GM18861 (cell line): Measurements from ENCODE around the gene EPS8.
"Not testable (repeated sequence)": the region's sequence is repeated elsewhere in the genome, so short reads cannot be mapped to it uniquely, and the experiment has no call there.

Experiments used
- ATAC-seq: cut with Tn5 transposase; IDR thresholded peaks from one replicate; pipeline ENCODE4 v1.9.1; 2021; ENCODE audit not compliant: unreplicated experiment

Gene EPS8

DNA sequence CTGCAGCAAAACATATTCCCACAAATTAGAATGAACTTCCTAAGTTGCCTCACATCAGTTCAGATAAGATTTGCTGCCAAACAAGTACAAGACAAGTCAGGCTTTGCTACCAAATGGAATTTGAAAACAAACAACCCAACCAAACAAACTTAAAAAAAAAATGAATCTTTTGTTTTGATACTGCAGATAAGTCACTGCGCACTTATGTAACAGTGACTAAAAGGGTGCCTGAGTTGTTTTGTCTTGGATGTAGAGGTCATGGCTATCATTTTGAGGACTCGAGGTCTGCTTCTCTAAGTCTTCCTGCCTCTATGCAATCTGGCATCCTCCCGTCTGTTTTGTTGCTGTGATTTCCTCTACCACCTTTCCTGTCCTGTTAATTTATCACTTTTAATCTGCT lies 11.1 kb upstream of the EPS8 start:
- no peak for ATAC-seq

DNA sequence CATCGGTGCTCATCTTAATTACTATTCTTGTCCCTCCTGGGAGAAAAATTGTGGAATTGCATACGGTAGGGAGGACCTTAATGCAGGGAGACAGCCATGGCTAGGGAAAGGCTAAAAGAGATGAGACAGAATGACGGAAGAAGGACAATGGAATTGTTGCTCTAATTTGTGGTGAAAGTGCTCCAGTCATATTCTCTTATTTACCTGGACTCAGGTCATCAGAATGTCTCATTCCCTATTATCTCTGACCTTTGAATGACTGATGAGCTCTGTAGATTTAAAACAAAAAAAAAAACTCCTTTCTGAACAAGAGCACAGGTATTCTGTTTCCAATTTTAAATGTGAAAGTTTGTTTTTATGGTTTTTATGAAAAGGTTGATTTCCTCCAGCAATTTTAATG lies 8.6 kb upstream of the EPS8 start:
- ATAC-seq, result no peak

DNA sequence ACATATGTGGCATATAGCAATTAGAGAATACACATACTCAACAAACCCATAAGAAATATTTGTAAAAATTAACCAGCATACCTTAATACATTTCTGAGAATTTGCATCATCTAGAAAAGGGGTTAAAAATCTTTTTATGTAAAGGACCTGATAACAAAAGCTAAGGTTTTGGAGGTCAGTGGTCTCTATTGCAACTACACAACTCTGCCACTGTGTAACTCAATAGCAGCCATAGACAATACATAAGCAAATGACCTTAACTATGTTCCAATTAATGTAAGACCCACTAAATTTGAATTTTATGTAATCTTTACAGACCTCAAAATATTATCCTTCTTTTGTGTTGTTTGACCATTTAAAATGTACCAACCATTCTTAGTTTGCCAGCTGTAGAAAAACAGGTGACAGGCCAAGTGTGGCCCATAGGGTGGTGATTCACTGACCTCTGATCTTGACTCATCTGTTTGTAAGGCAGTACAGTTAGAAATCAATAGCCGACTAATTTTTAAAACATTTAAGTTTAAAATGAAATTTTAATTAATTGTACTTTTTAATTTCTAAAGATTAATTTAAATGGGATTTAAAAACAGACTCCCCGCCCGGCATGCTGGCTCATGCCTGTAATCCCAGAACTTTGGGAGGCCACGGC lies 7.4 kb upstream of the EPS8 start:
- no peak for ATAC-seq

DNA sequence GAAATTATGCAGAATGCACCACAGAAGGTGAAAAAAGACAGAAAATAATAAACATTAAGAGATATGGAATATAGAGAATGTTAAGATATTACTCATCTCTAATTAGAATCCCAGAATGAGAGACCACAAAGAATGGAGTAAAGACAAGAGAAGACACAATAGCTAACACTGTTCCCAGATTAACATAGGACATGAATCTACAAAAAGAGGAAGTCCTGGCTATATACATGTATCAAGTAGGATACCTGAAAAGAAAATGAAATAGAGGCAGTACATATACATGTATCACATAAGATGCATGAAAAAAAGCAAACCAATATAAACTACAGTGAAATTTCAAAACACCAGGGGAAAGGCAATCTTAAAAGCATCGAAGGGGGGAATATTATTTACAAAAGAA lies 5.6 kb upstream of the EPS8 start:
- no peak for ATAC-seq

DNA sequence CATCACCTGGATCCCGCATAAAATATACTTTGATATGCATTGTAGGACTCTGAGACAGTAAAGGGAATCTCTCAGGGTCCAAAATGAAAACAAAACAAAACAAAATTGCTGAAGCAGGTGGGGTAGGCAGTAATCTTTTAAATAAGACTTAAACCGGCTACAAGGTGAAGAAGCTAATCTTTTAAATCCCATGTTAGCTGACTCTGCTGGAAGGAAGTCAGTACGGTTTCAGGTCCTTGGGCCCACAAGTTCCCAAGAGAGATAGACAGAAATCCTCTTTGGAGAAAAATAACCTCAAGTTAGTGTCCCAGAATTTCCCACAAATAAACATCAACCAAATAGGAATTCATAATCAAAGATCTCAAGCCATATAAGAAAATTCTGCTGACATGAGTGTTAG lies 5.0 kb upstream of the EPS8 start:
- no peak for ATAC-seq

DNA sequence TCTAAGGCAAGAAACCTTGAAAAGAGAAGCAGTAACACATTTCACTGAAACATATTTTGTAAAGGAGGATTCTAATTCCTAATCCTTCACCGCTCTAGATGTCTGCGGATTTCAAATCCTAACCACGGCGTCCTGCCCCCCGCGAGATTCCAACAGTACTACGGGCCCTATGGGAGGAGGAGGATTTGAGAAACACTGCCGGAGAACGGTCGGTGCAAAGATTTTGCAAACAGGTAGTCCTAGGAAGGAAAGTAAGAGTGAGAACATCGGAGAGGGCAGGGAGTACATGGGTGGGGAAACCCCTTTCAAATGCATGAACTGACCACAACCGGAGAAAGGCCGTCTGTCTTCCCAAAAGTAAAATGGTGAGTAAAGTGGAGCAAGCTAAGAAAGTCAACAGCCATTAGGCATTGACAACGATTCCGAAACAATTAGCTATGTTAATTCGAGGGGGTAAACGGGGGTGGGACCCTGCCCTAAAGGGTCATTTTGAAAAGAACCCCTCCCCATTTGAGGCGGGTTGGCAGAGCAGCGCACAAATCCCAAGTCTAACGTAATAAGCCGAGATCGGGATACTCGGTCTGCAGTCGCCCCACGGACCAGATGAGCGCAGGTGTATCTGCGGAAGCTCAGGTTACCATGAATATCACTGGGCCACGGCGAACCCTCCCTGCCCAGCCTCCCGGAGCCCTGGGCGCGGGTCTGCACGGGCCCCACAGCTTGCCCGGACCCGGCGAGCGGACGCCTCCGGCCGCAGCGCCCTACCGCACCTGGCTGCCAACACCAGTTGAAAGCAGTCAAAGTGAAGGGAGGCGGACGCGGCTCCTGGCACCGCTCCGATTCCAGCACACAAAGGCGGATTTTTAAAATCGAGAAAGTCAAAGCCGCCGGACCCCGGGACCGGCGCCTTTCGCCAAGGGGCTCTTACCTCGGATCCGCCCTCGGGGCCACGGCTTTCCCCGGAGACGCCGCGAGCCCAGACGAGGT lies 662 bp downstream of the EPS8 start:
- ATAC-seq, result peak; percentile 19

DNA sequence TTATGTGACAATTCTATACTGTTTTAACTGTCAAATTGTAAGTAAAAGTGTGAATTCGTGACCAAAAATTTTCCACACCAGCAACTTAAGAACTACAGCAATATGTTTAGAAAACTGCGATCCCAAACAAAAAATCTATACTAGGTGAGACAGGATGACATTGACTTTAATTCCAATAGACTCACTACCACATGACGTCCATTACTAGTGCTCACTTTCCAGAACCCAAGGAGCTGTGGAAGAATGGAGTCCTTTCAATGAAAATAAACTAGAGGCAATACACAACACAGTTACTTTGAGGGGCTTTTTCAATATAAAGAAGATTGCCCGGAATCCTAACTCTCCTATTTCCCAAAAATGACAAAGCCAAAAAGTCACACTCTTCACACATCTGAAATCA lies 1.4 kb downstream of the EPS8 start:
- ATAC-seq, result no peak

DNA sequence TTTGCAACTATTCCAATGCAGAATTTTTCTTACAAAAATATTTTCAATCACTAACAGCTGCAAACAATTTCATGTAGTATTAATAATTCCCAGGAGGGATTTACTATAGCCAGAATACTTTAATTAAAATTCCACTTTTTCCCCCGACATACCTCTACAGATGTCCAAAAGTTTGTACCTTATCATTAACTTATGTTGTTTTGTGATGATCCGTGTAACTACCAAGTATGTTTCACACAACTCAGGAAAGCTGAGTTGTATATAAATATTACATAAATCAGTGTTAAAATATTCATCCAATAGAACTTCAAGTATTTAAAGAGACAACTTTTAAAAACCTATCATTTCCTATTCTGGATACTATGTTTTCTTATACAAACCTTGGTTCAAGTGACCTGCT lies 2.4 kb downstream of the EPS8 start:
- ATAC-seq, result no peak

DNA sequence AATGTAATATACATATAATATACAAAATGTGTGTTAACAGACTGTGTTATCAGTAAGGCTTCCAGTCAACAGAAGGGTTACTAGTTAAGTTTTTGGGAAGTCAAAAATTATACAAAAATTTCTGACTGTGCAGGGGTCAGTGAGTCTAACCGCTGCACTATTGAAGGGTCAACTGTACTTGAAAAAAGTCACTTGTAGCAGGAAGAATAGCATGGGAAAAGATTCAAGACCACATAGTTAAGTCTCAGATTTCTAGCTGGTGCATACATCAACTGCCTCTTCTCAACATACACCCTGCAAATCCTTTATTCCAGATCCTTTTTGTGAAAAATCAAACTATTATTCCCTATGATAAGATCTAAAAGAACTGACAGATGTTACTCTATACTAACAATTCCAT lies 5.9 kb downstream of the EPS8 start:
- ATAC-seq, result no peak

DNA sequence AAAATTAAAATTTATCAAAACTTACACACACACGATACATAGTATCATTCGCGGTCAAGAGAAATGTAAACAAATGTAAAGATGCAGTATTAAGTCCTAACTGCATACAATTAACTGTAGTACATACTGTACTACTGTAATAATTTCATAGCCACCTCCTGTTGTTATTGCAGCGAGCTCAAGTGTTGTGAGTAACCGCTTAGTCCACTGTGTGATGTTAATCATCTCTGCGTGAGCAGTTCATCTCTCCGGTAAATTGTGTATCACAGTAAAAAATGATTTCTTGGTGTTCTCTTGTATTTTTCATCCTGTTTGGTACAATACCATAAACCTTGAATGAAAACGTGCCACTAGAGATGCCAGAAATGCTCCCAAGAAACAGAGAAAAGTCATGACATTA lies 6.5 kb downstream of the EPS8 start:
- no peak for ATAC-seq

DNA sequence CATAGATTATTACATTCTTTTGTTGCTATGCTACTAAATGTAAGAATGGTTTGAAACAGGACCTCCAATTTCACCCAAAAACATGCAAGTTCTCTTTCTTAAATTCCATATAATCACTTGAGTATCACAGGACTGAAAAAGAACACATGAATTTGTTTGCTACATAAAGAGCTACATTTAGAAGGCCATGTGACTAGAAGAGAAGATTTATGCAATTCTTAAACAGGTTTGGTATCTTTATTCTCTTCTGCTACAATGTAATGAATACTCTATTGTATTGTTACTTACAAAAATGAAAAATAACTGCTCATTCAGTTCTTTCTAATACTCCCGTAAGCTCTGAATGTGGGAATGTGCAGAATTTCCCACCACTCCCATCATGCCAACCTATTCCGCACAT lies 9.3 kb downstream of the EPS8 start:
- no peak for ATAC-seq

DNA sequence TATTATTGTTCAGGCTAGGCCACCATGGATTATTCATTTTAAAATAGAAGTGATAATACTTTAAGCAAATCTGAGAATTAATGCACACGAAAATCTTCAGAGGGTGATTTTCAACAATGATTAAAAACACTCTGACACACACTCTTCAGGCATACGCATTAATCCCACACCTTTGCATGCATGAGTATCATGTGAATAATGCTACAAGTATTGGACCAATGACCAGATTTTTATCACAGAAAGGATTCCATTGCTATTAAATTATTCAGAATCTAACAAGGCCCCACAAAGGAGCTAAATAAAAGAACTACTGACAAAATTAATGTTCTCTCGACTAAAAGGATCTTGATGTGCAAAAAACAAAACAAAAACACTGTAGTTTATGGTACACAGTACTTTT lies 11.1 kb downstream of the EPS8 start:
- no peak for ATAC-seq

DNA sequence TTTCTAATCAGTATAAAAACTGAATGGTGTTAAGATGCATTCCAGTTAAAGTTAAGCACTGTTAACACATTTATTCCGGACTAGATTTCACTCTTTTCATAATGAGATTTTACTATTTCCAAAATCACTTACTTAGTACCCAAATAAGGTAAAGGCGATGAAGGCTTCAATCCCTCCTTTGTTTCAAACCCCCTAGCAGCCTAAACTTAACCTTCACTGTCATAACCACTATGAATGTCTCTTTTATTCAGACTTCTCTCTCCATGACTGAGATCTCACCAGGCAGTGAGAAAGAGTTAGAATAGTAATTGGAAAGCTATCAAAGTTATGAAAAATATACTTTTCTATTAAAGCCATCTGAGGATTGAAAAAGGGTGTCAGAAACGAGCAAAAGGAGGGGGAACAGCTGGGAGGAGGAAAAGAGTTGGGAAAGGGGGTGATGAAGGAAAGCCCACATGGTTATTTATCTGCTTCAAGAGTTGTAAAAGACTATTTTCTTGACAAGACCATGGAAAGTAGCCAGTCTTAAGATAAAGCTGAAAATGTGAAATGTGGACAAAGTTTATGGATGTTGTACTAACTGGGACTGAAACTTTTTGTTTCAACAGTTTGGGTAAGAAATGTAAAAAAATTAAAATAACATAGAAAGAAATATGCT lies 11.7 kb downstream of the EPS8 start:
- ATAC-seq, result no peak

DNA sequence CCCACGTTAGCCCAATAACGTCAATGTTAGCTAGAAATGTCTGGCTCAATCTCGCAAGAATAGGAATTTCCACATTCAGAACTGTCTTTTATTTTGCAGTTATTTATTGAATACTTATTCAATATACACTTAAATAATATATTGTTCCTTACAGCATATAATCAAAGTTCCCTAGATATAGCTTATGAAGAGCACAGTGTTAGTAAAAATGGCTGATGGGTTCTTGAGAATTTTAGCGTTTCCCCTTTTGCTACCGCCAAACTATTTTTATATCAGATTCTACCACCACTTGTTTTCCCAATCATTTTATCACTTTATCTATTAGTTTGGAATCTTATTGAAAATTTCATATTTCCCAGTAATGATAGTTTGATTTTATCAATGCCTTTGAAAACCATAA lies 12.7 kb downstream of the EPS8 start:
- ATAC-seq, result no peak

DNA sequence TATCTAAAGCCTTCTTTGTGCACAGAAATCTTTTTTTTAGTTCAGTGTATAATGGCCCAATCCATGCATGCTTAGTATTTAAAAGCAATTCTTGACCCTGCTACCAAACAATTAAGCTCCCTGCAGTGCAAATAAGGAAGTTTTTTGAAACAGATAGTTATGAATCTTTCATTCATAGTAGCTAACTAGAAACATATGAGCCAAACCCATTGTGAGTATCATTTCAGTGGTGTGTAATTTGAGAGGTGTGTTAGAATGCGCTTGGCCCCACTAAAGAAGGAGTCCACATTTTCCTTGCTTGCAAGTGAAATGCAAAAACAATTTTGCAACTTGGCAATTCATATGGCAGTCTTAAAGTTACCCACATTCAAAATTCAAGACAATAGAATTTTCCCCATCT lies 14.4 kb downstream of the EPS8 start:
- ATAC-seq, result no peak

DNA sequence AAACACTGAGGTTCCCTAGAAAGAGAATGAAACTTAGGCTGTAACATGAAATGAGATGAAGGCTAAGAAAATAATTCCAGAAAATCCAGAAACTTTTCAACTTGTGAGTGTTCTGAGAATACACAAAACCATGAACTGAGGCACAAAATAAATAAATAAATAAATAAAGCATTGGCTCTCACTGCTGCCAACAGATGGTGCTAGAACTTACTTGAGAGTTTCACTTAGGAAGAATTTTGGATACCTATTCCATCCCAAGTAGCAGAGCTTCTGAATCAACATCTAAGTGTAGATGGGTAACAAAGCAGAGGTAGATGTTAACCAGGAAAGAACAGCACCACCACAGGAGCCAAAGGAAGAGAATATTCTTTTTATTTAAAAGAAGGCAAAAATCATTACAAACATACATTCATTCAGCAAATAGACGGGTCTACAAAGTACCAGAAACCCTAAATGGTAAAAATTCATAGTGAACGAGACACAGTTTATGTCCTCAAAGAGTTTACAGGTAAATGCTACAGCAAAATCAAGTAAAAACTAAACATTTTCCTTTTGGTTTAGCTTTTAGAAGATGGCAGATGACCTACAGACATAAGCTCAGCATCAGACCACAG lies 16.7 kb downstream of the EPS8 start:
- no peak for ATAC-seq

DNA sequence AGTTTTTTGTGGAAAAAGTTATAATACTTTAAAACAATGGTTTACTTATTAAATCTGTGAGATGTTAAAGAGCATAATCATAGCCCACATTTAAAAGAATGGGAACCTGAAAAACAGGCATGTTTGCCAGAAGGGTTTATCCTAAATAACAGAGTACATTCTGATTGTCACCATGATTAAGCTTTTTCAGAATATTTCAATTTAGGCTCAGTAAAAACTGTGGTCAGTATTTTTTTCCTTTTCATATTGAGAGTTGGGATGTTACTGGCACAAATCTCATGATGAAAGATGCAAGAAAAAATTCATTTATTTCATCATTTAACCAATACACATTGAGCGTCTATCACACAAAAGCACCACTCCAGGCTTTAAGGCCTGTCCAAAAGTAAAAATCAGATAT lies 18.6 kb downstream of the EPS8 start:
- ATAC-seq, result no peak

DNA sequence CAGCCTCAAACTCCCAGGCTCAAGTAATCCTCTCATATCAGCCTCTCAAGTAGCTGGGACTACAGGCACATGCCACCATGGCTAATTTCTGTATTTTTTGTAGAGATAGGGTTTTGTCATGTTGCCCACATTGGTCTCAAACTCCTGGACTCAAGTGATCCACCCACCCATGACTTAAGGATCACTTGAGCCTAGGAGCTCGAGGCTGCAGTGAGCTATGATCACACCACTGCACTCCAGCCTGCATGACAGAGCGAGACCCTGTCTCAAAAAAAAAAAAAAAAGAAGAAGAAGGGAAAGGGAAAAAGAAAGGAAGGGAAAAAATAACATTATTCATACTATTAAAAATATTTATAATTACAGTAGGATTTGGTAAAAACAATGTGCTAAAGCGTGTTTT lies 19.2 kb downstream of the EPS8 start:
- no peak for ATAC-seq

DNA sequence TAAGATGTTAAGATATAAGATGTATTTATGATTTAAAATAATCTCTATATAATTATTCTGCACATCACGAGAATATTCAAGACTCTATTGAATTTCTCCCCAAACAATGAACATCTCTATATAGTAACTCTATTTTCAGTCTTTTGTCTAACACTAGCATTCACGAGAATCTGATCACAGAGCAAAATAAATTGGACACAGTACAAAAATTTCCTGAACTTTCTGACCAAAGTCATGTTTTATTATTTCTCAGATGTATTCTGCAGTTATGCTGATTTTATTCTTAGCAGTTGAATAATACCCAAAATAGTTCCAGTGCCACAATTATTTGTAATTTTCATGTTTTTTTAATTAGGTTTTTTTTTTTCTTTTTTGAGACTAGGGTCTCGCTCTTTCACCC lies 19.6 kb downstream of the EPS8 start:
- no peak for ATAC-seq

DNA sequence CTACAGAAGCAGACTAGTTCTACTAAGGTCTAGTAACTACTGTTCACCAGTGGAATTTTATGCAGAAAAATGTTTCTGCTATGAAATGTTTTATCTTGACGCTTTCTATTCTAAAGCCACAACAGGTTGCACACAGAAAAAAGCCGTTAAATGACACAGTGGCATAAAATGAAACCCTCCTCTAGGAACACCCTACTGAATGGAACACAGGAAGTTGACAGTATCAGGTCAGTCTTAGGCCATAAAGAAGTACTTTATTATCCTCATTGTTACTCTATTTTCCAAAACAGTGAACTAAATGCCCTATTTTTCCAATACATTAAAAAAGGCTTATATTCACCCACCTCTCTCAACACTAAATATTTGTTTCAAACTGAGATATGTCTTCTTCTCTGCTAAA lies 21.9 kb downstream of the EPS8 start:
- ATAC-seq, result no peak

DNA sequence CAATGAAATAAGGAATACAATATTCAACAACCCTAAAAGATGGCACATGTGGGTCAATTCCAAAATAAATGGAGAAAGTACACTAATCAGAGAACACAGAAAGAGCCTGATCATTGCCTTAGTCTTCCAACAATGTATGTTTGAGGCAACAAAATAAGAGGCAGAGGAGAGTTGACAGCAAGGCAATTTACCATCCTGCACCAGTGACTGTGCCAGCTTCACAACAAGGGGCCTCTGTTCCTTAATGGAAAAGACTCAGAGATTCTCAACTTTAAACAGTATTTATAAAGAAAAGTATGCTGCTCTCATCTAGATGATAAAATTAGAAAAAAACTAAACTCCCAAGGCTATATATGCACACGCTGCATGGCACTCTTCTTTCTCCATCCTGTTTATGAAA lies 25.9 kb downstream of the EPS8 start:
- no peak for ATAC-seq

DNA sequence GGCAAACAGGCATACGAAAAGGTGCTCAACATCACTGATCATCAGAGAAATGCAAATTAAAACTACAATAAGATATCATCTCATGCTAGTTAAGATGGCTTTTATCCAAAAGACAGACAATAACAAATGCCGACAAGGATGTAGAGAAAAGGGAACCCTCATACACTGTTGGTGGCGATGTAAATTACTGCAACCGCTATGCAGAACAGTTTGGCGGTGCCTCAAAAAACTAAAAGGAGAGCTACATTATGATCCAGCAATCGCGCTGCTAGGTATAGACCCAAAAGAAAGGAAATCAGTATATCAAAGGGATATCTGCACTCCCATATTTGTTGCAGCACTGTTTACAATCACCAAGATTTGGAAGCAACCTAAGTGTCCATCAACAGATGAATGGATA lies 27.0 kb downstream of the EPS8 start:
- not testable (repeated sequence) for ATAC-seq
